GM12878 (cell line): ENCODE results near the gene OXER1. TPM values are rescaled to one million over a fixed set of nuclear protein-coding genes. Genes with fewer than 3 reads are reported as not detected.

ENCODE experiments used
- CBFB ChIP-seq: IDR thresholded peaks from 2 replicates; pipeline ENCODE4 v1.6.1; 2016; ENCODE audit warnings: antibody characterized with exemption, low read depth
- FOS ChIP-seq: IDR thresholded peaks from 3 replicates; pipeline ENCODE4 v1.6.1; 2011; ENCODE audit warnings: borderline replicate concordance; ENCODE audit not compliant: insufficient read length; ENCODE audit errors: extremely low read depth
- GATAD2B ChIP-seq: fragments of 450-650 bp; conservative IDR thresholded peaks from 2 replicates; pipeline ENCODE4 v1.6.1; 2017; ENCODE audit warnings: low read depth, mild to moderate bottlenecking, moderate library complexity
- NFIC ChIP-seq: IDR thresholded peaks from 2 replicates; pipeline ENCODE4 v1.6.1; 2012; ENCODE audit warnings: low read depth, mild to moderate bottlenecking, inconsistent platforms, low read length, moderate library complexity
- NR2C2 ChIP-seq: IDR thresholded peaks from 2 replicates; pipeline ENCODE4 v1.6.1; 2011; ENCODE audit warnings: borderline replicate concordance, low read depth; ENCODE audit not compliant: control insufficient read depth, insufficient read length
- RB1 ChIP-seq: fragments of 450-650 bp; formaldehyde crosslinking; IDR thresholded peaks from 2 replicates; pipeline ENCODE4 v1.6.1; 2017; ENCODE audit warnings: mild to moderate bottlenecking, borderline replicate concordance
- RCOR1 ChIP-seq: conservative IDR thresholded peaks from 2 replicates; pipeline ENCODE4 v1.6.1; 2012; ENCODE audit warnings: low read depth, low read length, improper control_type of control experiment
- SIN3A ChIP-seq: IDR thresholded peaks from 2 replicates; pipeline ENCODE4 v1.6.1; 2012; ENCODE audit warnings: low read depth, low read length, improper control_type of control experiment
- SUZ12 ChIP-seq: fragments of 200-600 bp; sonication (generic); IDR thresholded peaks from one replicate; pipeline ENCODE4 v1.6.1; 2018; ENCODE audit warnings: antibody characterized with exemption, mild to moderate bottlenecking; ENCODE audit not compliant: unreplicated experiment
- WRNIP1 ChIP-seq: IDR thresholded peaks from 2 replicates; pipeline ENCODE4 v1.6.1; 2011; ENCODE audit warnings: low read depth, low read length, improper control_type of control experiment, borderline replicate concordance
- polyA plus RNA-seq, 11 experiments: library from polyadenylated mRNA; depleted of rRNA in 4 of 11; unstranded in 6 of 11; stranded (reverse) in 5 of 11; fragments of >200 nt; fragmentation: Nextera tagmentation in 4 of 11; fragmentation: Illumina TruSeq in 1 of 11; extraction: Ambion mirVana in 4 of 11; extraction: Trizol in 1 of 11; gene quantifications; 1 replicate in 1 of 11; 2 replicates in 10 of 11; pipeline versions ENCODE4 v1.2.1 to v1.2.3, GENCODE V29; 2011 to 2016; ENCODE audit warnings: inconsistent platforms in 2 of 11, missing spikeins in 2 of 11, low read depth in 1 of 11
- total RNA-seq, 4 experiments: library from RNA; depleted of rRNA in 3 of 4; stranded (reverse); fragments of >200 nt in 3 of 4; fragmentation: Illumina TruSeq in 1 of 4; extraction: Trizol in 1 of 4; gene quantifications; 2 replicates each; pipeline versions ENCODE4 v1.2.1 to v1.2.3, GENCODE V29; 2013 to 2021
- TF ChIP-seq, protein P1 (sequence below): IDR thresholded peaks from 2 replicates; pipeline ENCODE4 v1.6.1; 2011; ENCODE audit warnings: borderline replicate concordance, low read depth, mild to moderate bottlenecking, moderate library complexity, mixed read lengths, low read length; ENCODE audit not compliant: insufficient read depth; ENCODE audit errors: extremely low read length
- TF ChIP-seq, protein P2 (sequence below): IDR thresholded peaks from 2 replicates; pipeline ENCODE4 v1.6.1; 2011; ENCODE audit warnings: mild to moderate bottlenecking, low read depth, low read length, moderate library complexity; ENCODE audit not compliant: insufficient replicate concordance
- TF ChIP-seq, protein P3 (sequence below): fragments of 150-350 bp; IDR thresholded peaks from 2 replicates; pipeline ENCODE4 v1.6.1; 2014; ENCODE audit warnings: mild to moderate bottlenecking, low read depth, low read length

Gene OXER1
- total and polyA plus RNA-seq, 10 of the 15 experiments (the other 5 are each of a cell fraction or from before 2014, with no cell fraction given) = 0.11 to 8.6 (median 3.3) TPM

- TF ChIP-seq RCOR1 (no peak), NR2C2 (no peak), RB1 (no peak; the same call in none of the 2 replicates), FOS (no peak), NFIC (no peak), CBFB (0 out of 2 replicates have a peak, but pooled peaks have one; percentile 32), SUZ12 (no peak), SIN3A (peak; percentile 57; the same call in 1 of the 2 replicates), WRNIP1 (0 out of 2 replicates have a peak, but pooled peaks have one; percentile 41), GATAD2B (peak; percentile 90)
- TF ChIP-seq, protein P1, sequence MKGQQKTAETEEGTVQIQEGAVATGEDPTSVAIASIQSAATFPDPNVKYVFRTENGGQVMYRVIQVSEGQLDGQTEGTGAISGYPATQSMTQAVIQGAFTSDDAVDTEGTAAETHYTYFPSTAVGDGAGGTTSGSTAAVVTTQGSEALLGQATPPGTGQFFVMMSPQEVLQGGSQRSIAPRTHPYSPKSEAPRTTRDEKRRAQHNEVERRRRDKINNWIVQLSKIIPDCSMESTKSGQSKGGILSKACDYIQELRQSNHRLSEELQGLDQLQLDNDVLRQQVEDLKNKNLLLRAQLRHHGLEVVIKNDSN = no peak
- TF ChIP-seq, protein P2, sequence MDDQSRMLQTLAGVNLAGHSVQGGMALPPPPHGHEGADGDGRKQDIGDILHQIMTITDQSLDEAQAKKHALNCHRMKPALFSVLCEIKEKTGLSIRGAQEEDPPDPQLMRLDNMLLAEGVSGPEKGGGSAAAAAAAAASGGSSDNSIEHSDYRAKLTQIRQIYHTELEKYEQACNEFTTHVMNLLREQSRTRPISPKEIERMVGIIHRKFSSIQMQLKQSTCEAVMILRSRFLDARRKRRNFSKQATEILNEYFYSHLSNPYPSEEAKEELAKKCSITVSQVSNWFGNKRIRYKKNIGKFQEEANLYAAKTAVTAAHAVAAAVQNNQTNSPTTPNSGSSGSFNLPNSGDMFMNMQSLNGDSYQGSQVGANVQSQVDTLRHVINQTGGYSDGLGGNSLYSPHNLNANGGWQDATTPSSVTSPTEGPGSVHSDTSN = no peak
- TF ChIP-seq, protein P3, sequence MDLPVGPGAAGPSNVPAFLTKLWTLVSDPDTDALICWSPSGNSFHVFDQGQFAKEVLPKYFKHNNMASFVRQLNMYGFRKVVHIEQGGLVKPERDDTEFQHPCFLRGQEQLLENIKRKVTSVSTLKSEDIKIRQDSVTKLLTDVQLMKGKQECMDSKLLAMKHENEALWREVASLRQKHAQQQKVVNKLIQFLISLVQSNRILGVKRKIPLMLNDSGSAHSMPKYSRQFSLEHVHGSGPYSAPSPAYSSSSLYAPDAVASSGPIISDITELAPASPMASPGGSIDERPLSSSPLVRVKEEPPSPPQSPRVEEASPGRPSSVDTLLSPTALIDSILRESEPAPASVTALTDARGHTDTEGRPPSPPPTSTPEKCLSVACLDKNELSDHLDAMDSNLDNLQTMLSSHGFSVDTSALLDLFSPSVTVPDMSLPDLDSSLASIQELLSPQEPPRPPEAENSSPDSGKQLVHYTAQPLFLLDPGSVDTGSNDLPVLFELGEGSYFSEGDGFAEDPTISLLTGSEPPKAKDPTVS = no peak
Observed at GRCh38 chr2:42810121-42810970, 46.4 kb upstream of the OXER1 start (continued).
